ENCODE results near the gene CCNT2. TPM values are rescaled to one million over a fixed set of nuclear protein-coding genes. Genes with fewer than 3 reads are reported as not detected.
"Not testable (repeated sequence)": the region's sequence is repeated elsewhere in the genome, so short reads cannot be mapped to it uniquely, and the experiment has no call there.

CCNT2 gene
- total and polyA plus RNA-seq, 4 donors: 6.0 to 33.0 (median 14.9) TPM

GRCh38 chr2:134955744-134956143, 37.1 kb downstream of the CCNT2 start:
- Histone ChIP-seq H3K4me3 (ENCODE audit: low read depth in 1 of 3, low read length in 3 of 3) (no peak overlapping the region), H3K36me3 (ENCODE audit: control insufficient read depth in 4 of 4, insufficient read depth in 3 of 4, low read depth in 1 of 4, low read length in 3 of 4) (peaks cover 5 to 36% (median 29%) of the 10 kb centered on the region in 4 donors), H3K9me3 (ENCODE audit: control insufficient read depth in 4 of 4, low read length in 3 of 4) (no peaks in the 10 kb centered on the region), H3K27ac (ENCODE audit: low read depth in 1 of 2, low read length in 2 of 2) (no peak overlapping the region), H3K27me3 (ENCODE audit: control insufficient read depth in 4 of 4, insufficient read depth in 4 of 4, low read length in 3 of 4) (no peaks in the 10 kb centered on the region), H3K4me1 (ENCODE audit: control insufficient read depth in 4 of 4, insufficient read depth in 4 of 4, low read length in 3 of 4) (no peaks in the 10 kb centered on the region), H3K9ac (ENCODE audit: low read depth in 1 of 2, low read length in 2 of 2) (no peak overlapping the region)
- 96% methylated on average over 1 of the region's 1 CpG for WGBS
- DNase-seq (ENCODE audit: low spot score): no peak
- TF ChIP-seq FOXA2 (IDR thresholded peaks at IDR 0.05): no peak
- TF ChIP-seq, protein P1, sequence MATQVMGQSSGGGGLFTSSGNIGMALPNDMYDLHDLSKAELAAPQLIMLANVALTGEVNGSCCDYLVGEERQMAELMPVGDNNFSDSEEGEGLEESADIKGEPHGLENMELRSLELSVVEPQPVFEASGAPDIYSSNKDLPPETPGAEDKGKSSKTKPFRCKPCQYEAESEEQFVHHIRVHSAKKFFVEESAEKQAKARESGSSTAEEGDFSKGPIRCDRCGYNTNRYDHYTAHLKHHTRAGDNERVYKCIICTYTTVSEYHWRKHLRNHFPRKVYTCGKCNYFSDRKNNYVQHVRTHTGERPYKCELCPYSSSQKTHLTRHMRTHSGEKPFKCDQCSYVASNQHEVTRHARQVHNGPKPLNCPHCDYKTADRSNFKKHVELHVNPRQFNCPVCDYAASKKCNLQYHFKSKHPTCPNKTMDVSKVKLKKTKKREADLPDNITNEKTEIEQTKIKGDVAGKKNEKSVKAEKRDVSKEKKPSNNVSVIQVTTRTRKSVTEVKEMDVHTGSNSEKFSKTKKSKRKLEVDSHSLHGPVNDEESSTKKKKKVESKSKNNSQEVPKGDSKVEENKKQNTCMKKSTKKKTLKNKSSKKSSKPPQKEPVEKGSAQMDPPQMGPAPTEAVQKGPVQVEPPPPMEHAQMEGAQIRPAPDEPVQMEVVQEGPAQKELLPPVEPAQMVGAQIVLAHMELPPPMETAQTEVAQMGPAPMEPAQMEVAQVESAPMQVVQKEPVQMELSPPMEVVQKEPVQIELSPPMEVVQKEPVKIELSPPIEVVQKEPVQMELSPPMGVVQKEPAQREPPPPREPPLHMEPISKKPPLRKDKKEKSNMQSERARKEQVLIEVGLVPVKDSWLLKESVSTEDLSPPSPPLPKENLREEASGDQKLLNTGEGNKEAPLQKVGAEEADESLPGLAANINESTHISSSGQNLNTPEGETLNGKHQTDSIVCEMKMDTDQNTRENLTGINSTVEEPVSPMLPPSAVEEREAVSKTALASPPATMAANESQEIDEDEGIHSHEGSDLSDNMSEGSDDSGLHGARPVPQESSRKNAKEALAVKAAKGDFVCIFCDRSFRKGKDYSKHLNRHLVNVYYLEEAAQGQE (IDR thresholded peaks at IDR 0.05): no peak
- TF ChIP-seq HNF4A (conservative IDR thresholded peaks at IDR 0.05): no peak
- no peak for TF ChIP-seq RXRA (IDR thresholded peaks at IDR 0.05)
- TF ChIP-seq ATF3 (IDR thresholded peaks at IDR 0.05): no peak
- no peak for TF ChIP-seq YY1 (IDR thresholded peaks at IDR 0.05)

DNA sequence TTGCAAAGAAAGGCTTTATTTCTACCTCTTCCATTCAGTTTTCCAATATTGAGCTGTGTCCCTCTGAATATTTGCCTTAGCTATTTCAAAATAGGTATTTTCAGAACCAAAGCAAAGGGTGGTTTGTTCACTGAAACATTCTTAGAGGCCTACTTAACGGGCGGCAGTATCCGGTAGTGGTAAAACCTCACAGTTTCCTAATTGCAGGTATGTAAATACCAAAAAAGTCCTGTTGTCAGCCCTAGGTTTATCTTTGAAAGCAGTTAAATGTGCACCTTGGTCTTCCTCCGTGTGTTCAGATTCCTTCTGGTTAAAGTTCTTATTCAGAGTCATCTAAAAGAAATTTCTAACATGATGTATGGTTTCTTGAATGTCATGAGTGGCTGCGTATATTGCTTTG, 38.9 kb downstream of the CCNT2 start:
- Histone ChIP-seq H3K9ac (ENCODE audit: low read depth in 1 of 2, low read length in 2 of 2) (no peak overlapping the region), H3K27ac (ENCODE audit: low read depth in 1 of 2, low read length in 2 of 2) (no peak overlapping the region), H3K4me3 (ENCODE audit: low read depth in 1 of 3, low read length in 3 of 3) (no peak overlapping the region), H3K27me3 (ENCODE audit: control insufficient read depth in 4 of 4, insufficient read depth in 4 of 4, low read length in 3 of 4) (no peaks in the 10 kb centered on the region), H3K36me3 (ENCODE audit: control insufficient read depth in 4 of 4, insufficient read depth in 3 of 4, low read depth in 1 of 4, low read length in 3 of 4) (peaks cover 4 to 34% (median 25%) of the 10 kb centered on the region in 4 donors), H3K9me3 (ENCODE audit: control insufficient read depth in 4 of 4, low read length in 3 of 4) (no peaks in the 10 kb centered on the region), H3K4me1 (ENCODE audit: control insufficient read depth in 4 of 4, insufficient read depth in 4 of 4, low read length in 3 of 4) (no peaks in the 10 kb centered on the region)
- 87% methylated on average over 5 of the region's 5 CpGs for WGBS
- no peak for DNase-seq (ENCODE audit: low spot score)
- TF ChIP-seq HNF4G (IDR thresholded peaks at IDR 0.05) (no peak), NR2F2 (IDR thresholded peaks at IDR 0.05) (no peak), FOXA2 (IDR thresholded peaks at IDR 0.05) (no peak), YY1 (IDR thresholded peaks at IDR 0.05) (no peak), RAD21 (IDR thresholded peaks at IDR 0.05) (no peak), SP1 (IDR thresholded peaks at IDR 0.05) (no peak), JUND (IDR thresholded peaks at IDR 0.05) (no peak), ATF3 (IDR thresholded peaks at IDR 0.05) (no peak)
- TF ChIP-seq, protein P2, sequence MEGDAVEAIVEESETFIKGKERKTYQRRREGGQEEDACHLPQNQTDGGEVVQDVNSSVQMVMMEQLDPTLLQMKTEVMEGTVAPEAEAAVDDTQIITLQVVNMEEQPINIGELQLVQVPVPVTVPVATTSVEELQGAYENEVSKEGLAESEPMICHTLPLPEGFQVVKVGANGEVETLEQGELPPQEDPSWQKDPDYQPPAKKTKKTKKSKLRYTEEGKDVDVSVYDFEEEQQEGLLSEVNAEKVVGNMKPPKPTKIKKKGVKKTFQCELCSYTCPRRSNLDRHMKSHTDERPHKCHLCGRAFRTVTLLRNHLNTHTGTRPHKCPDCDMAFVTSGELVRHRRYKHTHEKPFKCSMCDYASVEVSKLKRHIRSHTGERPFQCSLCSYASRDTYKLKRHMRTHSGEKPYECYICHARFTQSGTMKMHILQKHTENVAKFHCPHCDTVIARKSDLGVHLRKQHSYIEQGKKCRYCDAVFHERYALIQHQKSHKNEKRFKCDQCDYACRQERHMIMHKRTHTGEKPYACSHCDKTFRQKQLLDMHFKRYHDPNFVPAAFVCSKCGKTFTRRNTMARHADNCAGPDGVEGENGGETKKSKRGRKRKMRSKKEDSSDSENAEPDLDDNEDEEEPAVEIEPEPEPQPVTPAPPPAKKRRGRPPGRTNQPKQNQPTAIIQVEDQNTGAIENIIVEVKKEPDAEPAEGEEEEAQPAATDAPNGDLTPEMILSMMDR (IDR thresholded peaks at IDR 0.05; ENCODE audit: low read depth, low read length, missing input control): no peak
- TF ChIP-seq, protein P1 (IDR thresholded peaks at IDR 0.05): no peak

GRCh38 chr2:134967166-134967565, 48.5 kb downstream of the CCNT2 start:
- H3K27me3 ChIP-seq (ENCODE audit: control insufficient read depth in 4 of 4, insufficient read depth in 4 of 4, low read length in 3 of 4); H3K9me3 ChIP-seq (ENCODE audit: control insufficient read depth in 4 of 4, low read length in 3 of 4); H3K27ac ChIP-seq (ENCODE audit: low read depth in 1 of 2, low read length in 2 of 2); H3K9ac ChIP-seq (ENCODE audit: low read depth in 1 of 2, low read length in 2 of 2); H3K4me1 ChIP-seq (ENCODE audit: control insufficient read depth in 4 of 4, insufficient read depth in 4 of 4, low read length in 3 of 4); H3K4me3 ChIP-seq (ENCODE audit: low read depth in 1 of 3, low read length in 3 of 3); DNase-seq (ENCODE audit: low spot score); H3K36me3 ChIP-seq (ENCODE audit: control insufficient read depth in 4 of 4, insufficient read depth in 3 of 4, low read depth in 1 of 4, low read length in 3 of 4): not testable (repeated sequence)
- 78% methylated on average over 10 of the region's 10 CpGs for WGBS

All from liver (tissue), 9 donors.